GM18520 (cell line): ENCODE measurements around the gene TTLL10.

ENCODE experiments used
- ATAC-seq: cut with Tn5 transposase; IDR thresholded peaks from one replicate; pipeline ENCODE4 v1.9.1; 2021; ENCODE audit not compliant: unreplicated experiment

TTLL10 gene

DNA sequence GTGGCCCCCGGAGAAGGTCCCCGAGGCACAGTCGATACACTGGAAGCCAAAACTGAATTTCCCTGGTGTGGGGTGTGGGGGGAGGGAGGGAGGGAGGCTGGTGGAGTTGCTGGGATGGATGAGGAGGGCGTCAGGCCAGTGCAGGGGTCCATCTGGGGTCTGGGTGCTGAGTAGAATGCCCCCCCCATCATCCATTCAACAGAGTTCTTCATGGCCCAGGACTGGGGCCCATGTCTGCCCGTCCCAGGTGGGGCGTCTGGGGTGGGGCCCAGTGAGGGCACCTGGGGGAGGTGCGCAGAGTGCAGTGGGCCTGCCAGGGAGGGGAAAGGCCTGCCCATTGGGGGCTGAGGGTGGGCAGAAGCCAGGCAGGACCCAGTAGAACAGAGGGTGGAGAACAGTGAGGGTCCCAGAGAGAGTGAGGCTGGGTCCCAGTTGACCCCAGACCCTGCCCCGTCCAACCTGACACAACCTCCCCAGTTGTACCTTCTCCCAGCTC lies 30.8 kb downstream of the TTLL10 start:
- ATAC-seq, result no peak

GRCh38 chr1:1204998-1205768 lies 31.5 kb downstream of the TTLL10 start:
- no peak for ATAC-seq

GRCh38 chr1:1205769-1206375 lies 32.2 kb downstream of the TTLL10 start:
- no peak for ATAC-seq

DNA sequence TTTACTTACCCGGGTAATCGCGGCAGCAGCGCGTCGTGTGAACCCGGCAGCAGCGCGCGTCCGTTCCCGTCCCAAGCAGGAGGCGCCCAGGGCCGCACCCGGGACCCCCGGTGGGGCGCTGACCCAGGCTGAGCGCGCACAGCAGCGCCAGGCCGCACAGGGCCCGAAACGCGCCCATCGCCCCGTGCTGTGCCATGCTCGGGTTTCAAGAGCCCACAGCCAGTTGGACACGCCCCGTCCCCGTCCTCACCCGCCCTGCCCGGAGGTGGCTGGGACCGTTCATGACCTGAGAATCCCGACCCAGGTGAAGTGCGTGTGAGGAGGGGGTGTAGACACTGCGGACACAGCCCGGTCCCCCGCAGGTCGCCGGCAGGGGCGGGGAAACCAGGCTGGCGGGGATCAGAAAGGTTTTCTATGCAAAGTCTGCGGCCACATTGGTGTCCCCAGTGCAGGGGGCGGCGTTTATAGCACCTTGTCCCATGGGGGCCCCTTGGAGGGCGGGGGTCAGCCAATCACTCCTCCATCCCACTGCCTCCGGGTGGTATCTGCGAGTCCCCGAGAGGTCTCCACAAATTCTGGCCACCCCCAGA lies 32.8 kb downstream of the TTLL10 start, which contains the start of gene TNFRSF18:
Gene TNFRSF18 (minus strand): TSS at position 217 of the 590 bp plus-strand sequence. CDS start 21 bp downstream, at position 196.
- no peak for ATAC-seq

GRCh38 chr1:1206966-1207531 lies 33.4 kb downstream of the TTLL10 start:
- no peak for ATAC-seq

- ATAC-seq, result no peak
Observed at GRCh38 chr1:1207571-1207892, 33.9 kb downstream of the TTLL10 start.

DNA sequence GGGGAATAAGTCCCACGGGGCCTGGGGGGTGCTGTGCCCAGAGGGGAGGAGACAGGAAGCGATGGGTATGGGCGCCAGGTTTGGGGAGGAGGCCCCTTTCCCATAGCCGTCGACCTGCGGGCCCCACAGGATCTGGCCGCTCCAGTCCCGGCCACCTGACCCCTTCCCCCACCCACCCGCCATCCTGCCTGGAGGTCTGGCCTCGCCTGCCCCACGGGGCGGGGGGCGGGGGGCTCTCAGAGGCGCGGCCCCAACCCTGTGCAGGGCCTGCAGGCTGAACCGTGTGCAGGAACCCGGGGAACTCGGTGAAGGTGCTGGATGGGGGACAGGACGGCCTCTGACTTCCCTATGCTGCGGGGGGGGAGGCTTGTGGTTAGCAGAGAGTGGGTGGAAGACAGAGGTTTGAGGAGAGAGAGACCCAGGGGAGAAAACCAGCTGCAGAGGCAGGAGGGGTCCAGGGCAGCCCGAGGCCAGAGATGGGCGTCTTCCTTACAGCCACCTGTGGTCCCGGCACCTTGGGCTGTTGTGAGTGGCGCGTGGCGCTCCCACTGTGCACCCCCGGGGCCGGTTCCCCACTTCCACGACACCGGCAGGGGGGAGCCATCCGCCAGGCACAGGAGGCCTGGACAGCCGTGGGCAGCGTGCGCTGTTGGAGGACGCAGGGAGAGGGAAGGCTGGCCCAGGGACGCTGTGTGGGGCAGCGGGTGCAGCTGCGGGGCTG lies 35.2 kb downstream of the TTLL10 start:
- no peak for ATAC-seq

GRCh38 chr1:1210726-1211540 lies 37.3 kb downstream of the TTLL10 start:
- no peak for ATAC-seq

DNA sequence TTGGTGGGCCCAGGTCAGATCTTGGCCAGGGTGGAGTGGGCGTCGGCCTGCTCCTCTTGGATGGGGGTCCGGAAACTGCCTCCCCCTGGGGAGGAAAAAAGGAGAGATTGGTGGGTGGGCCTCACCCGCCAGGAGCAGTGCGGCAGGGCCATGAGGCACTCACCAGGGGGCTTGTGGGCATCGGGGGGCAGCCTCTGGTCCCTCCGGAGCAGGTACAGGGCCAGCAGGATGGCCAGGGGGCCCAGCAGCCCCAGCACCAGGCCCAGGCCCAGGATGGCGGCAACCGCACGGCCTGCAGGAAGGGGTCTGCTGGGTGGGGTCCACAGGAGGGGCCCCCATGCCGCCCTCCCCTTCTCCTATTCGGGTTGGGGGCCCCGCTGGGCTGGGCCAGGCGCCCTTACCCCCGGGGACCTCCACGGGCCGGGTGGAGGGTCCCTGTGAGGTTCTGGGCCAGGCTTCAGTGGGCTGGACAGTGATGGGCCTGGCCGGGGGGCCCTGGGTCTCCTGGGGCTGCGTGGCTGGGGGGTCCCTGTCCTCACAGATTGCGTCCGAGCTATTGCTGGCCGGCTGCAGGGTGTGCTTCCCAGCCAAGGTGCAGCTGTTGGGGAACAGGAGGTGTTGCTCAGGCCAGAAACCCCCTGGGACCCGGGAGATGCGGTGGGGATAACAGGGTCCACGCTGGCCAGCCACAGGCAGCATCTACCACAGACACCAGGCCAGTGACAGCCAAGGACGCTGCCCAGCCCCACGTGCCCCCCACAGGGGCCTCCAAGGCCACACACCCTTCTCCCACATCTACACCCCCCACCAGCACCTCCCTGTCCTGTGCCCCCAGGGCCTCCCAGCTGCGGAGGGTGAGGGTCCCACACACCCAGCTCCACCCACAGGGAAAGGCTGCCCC lies 38.1 kb downstream of the TTLL10 start:
- no peak for ATAC-seq

DNA sequence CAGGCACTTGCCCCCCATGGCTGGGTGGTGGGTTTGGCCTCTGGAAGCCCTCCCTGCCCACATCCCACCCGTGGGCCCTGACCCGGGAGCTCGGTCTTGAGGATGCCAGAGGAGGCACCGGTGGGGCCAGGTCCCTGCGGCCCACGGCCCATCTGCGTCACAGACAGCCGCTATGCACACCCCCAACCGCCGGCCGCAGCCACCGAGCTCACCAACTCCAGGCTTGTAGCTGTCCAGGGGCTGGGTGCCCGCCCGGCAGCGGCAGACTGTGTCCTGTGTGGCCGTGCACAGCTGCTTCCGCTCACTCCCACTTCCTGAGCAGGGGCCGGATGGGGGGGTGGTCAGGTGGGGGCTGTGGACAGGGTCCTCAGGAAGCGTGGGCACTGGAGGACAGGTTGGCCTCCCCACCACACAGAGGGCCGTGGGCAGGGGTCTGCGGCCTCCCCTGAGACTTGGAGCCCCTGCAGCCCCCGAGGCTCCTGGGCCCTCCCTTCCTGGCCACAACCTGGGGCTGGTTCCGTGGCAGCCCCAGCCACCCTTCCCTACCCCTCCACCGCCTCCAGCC lies 39.2 kb downstream of the TTLL10 start:
- ATAC-seq, result no peak

GRCh38 chr1:1213345-1214265 lies 39.9 kb downstream of the TTLL10 start, which contains the start of gene TNFRSF4:
TNFRSF4 (minus strand) TSS chr1:1214153; CDS start chr1:1214127, 26 bp downstream.
- ATAC-seq, result no peak

- no peak for ATAC-seq
Observed at GRCh38 chr1:1215080-1215676, 41.5 kb downstream of the TTLL10 start.

GRCh38 chr1:1215881-1216605 lies 42.4 kb downstream of the TTLL10 start:
- ATAC-seq, result no peak

DNA sequence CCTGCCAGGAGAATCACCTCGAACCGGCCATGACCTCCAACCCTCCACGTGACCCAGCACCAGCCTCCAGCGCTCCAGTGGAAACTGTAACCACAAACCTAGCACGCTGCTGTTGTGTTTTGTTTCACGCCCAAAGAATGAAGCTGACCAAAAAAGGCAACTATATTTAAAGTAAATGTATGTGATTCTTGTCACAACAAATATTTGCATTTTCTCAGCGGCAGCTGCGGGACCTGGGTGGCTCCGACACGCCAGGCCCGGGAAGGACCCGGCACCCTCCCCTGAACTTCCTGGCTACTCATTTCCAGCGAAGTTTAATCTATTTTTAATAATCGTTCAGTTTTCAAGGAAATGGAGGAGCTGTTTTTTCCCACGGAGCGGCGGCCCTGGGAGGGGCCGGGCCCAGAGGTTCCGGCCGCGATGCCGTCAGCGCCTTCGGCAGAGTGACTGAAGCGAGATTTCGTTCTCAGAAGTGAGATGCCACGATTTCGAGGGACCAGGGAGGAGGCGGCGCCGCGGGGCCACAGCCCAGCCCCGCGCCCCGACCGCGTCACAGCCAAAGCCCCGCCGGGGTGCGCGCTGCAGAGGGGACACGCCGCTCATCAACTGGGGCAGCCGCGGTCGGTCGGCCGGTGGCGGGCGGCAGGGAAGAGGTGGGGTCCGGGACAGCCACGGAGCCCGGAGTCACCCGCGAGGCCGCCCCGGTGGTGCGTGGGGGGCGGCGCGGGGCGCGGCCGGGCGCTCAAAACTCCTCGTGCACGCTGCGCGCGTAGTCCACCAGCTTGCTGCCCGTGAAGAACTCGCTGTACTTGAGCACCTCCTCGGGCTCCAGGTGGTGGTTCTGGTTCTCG lies 43.3 kb downstream of the TTLL10 start:
- ATAC-seq, result no peak

GRCh38 chr1:1217621-1218523 lies 44.2 kb downstream of the TTLL10 start:
- no peak for ATAC-seq
